CD4-positive, alpha-beta T cell treated with Interleukin-15 for 1 hour (primary cell): ENCODE data around the gene AGR2.
"Not testable (repeated sequence)": the region's sequence is repeated elsewhere in the genome, so short reads cannot be mapped to it uniquely, and the experiment has no call there.

Experiments
- DNase-seq: peaks from one replicate; pipeline ENCODE4 v3.0.0-alpha.2; 2020

The AGR2 gene

GRCh38 chr7:16804674-16805439 lies at the start of gene AGR2:
TSS of gene AGR2 (minus strand) at chr7:16804999. CDS start at chr7:16801796, 3,203 bp downstream.
- DNase-seq: no peak

- DNase-seq: not testable (repeated sequence)
These were observed 48.4 kb upstream of the AGR2 start for GRCh38 chr7:16853189-16853588.

- peak; percentile 52 for DNase-seq
These were observed 47.0 kb upstream of the AGR2 start for GRCh38 chr7:16851829-16852228.

- DNase-seq: no peak
These were observed 46.0 kb upstream of the AGR2 start for GRCh38 chr7:16850614-16851466.

GRCh38 chr7:16849296-16850148 lies 44.7 kb upstream of the AGR2 start:
- DNase-seq: no peak

- no peak for DNase-seq
These were observed 42.6 kb upstream of the AGR2 start for GRCh38 chr7:16847381-16847860.

GRCh38 chr7:16846601-16847165 lies 41.9 kb upstream of the AGR2 start:
- no peak for DNase-seq

- DNase-seq: no peak
These were observed 40.9 kb upstream of the AGR2 start for GRCh38 chr7:16845746-16846145.

- no peak for DNase-seq
These were observed 36.9 kb upstream of the AGR2 start for GRCh38 chr7:16841681-16842080.

- no peak for DNase-seq
These were observed 35.3 kb upstream of the AGR2 start for GRCh38 chr7:16840094-16840493.

GRCh38 chr7:16839646-16840045 lies 34.8 kb upstream of the AGR2 start:
- DNase-seq: no peak

GRCh38 chr7:16838891-16839290 lies 34.1 kb upstream of the AGR2 start:
- no peak for DNase-seq

- DNase-seq: no peak
These were observed 33.6 kb upstream of the AGR2 start for GRCh38 chr7:16838386-16838785.

- no peak for DNase-seq
These were observed 31.7 kb upstream of the AGR2 start for GRCh38 chr7:16836481-16836880.

GRCh38 chr7:16833373-16833772 lies 28.6 kb upstream of the AGR2 start:
- no peak for DNase-seq

- DNase-seq: no peak
These were observed 21.3 kb upstream of the AGR2 start for GRCh38 chr7:16826060-16826459.

- DNase-seq: no peak
These were observed 17.2 kb upstream of the AGR2 start for GRCh38 chr7:16822029-16822428.

- no peak for DNase-seq
These were observed 13.9 kb upstream of the AGR2 start for GRCh38 chr7:16818732-16819131.

GRCh38 chr7:16817536-16817935 lies 12.7 kb upstream of the AGR2 start:
- no peak for DNase-seq

GRCh38 chr7:16816824-16817223 lies 12.0 kb upstream of the AGR2 start:
- no peak for DNase-seq

GRCh38 chr7:16815001-16815400 lies 10.2 kb upstream of the AGR2 start:
- DNase-seq: no peak

- no peak for DNase-seq
These were observed 8.4 kb upstream of the AGR2 start for GRCh38 chr7:16813232-16813616.
